ENCODE data around the gene ZNF436.

DNA sequence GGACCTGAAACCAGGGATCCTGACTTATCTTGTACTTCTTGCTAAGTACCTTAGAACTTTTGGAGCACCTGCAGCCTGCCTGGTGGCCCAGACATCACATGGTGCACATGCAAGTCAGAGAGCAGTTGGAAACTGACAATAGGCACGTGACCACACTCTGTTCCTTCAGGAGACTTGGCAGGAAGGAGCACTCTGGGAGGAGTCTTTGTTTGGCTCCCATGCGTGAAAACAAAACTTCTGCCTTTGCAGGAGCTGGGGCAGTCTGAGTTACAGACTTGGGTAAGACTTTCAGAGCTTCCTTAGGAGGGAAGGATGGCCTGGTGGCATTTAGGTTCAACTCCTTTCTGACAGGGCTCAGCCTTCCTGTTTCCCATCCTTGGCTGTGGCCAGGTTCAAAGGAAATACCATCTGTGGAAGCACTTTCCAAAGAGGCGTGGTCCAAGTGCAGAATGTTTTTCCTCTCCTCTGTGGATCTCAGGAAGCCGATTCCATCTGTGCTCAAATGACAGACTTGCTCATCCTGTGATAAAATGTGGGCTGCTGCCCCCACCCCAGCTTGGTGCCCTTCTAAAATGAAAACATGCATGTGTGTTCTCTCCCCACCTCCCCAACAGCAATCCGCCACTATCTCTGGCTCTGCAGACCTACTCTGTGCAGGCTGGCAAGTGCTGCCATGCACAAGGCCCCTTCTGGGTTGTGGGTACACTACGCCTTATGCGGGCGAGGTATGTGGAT is 14.1 kb upstream of the ZNF436 start:
- TF ChIP-seq, protein P1, sequence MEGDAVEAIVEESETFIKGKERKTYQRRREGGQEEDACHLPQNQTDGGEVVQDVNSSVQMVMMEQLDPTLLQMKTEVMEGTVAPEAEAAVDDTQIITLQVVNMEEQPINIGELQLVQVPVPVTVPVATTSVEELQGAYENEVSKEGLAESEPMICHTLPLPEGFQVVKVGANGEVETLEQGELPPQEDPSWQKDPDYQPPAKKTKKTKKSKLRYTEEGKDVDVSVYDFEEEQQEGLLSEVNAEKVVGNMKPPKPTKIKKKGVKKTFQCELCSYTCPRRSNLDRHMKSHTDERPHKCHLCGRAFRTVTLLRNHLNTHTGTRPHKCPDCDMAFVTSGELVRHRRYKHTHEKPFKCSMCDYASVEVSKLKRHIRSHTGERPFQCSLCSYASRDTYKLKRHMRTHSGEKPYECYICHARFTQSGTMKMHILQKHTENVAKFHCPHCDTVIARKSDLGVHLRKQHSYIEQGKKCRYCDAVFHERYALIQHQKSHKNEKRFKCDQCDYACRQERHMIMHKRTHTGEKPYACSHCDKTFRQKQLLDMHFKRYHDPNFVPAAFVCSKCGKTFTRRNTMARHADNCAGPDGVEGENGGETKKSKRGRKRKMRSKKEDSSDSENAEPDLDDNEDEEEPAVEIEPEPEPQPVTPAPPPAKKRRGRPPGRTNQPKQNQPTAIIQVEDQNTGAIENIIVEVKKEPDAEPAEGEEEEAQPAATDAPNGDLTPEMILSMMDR (IDR thresholded peaks at IDR 0.05), result no peak
- no peak for TF ChIP-seq POLR2A (IDR thresholded peaks at IDR 0.05)
